Hepatocyte (in vitro differentiated cells): ENCODE measurements around the gene EPHA6. TPM values are rescaled to one million over a fixed set of nuclear protein-coding genes. Genes with fewer than 3 reads are reported as not detected.

Experiments used
- DNase-seq: peaks from one replicate; pipeline ENCODE4 v3.0.0-alpha.2; 2016; ENCODE audit warnings: low spot score
- H2AFZ ChIP-seq: fragments of 200-600 bp; sonication (generic); 2 replicates; pipeline ENCODE4 v1.6.0; 2016; ENCODE audit warnings: antibody characterized with exemption, mild to moderate bottlenecking
- H3K27ac ChIP-seq: fragments of 200-600 bp; sonication (generic); 2 replicates; pipeline ENCODE4 v1.5.1; 2016; ENCODE audit warnings: mild to moderate bottlenecking
- H3K27me3 ChIP-seq: fragments of 200-600 bp; sonication (generic); 2 replicates; pipeline ENCODE4 v1.6.1; 2016
- H3K36me3 ChIP-seq: fragments of 200-600 bp; sonication (generic); replicated peaks from 2 replicates; pipeline ENCODE4 v1.5.1; 2016; ENCODE audit warnings: low read depth; ENCODE audit not compliant: insufficient read depth
- H3K4me1 ChIP-seq: fragments of 200-600 bp; sonication (generic); 2 replicates; pipeline ENCODE4 v1.5.1; 2016; ENCODE audit warnings: mild to moderate bottlenecking, moderate library complexity; ENCODE audit not compliant: insufficient read depth
- H3K4me2 ChIP-seq: fragments of 200-600 bp; sonication (generic); 2 replicates; pipeline ENCODE4 v1.6.0; 2016
- H3K4me3 ChIP-seq: fragments of 200-600 bp; sonication (generic); 2 replicates; pipeline ENCODE4 v1.5.1; 2016; ENCODE audit warnings: mild to moderate bottlenecking
- H3K79me2 ChIP-seq: fragments of 200-600 bp; sonication (generic); 2 replicates; pipeline ENCODE4 v1.6.0; 2017; ENCODE audit warnings: mild to moderate bottlenecking
- H3K9me2 ChIP-seq: fragments of 200-600 bp; sonication (generic); replicated peaks from 2 replicates; pipeline ENCODE4 v1.6.0; 2017; ENCODE audit warnings: mild to moderate bottlenecking; ENCODE audit not compliant: insufficient read depth
- H3K9me3 ChIP-seq: fragments of 200-600 bp; sonication (generic); 2 replicates; pipeline ENCODE4 v1.5.1; 2016; ENCODE audit warnings: low read depth, mild to moderate bottlenecking
- H4K20me1 ChIP-seq: fragments of 200-600 bp; sonication (generic); 2 replicates; pipeline ENCODE4 v1.6.0; 2016; ENCODE audit warnings: mild to moderate bottlenecking; ENCODE audit not compliant: insufficient read depth, poor library complexity, severe bottlenecking
- CTCF ChIP-seq: fragments of 200-600 bp; sonication (generic); IDR thresholded peaks from 2 replicates; pipeline ENCODE4 v1.5.1; 2016; ENCODE audit warnings: antibody characterized with exemption, mild to moderate bottlenecking; ENCODE audit not compliant: poor library complexity
- EZH2 ChIP-seq: fragments of 200-600 bp; sonication (generic); IDR thresholded peaks from 2 replicates; pipeline ENCODE4 v1.6.1; 2016; ENCODE audit warnings: antibody characterized with exemption, mild to moderate bottlenecking, borderline replicate concordance
- EZH2phosphoT487 ChIP-seq: fragments of 200-600 bp; sonication (generic); IDR thresholded peaks from one replicate; pipeline ENCODE4 v1.6.1; 2018; ENCODE audit warnings: antibody characterized with exemption, mild to moderate bottlenecking, low read depth, moderate library complexity; ENCODE audit not compliant: unreplicated experiment, severe bottlenecking
- WGBS: methylation state at CpG from one replicate; pipeline ENCODE4 v1.1.6; 2016; ENCODE audit warnings: low lambda C conversion rate; ENCODE audit errors: missing lambda C conversion rate; 5-methylcytosine and 5-hydroxymethylcytosine counted together
- polyA plus RNA-seq: library from polyadenylated mRNA; unstranded; fragments of >200 nt; fragmentation: Nextera tagmentation; extraction: Ambion mirVana; gene quantifications from 2 replicates; pipeline ENCODE4 v1.2.1, GENCODE V29; 2016
- total RNA-seq: library from RNA; depleted of rRNA; stranded (reverse); fragments of >200 nt; gene quantifications from 2 replicates; pipeline ENCODE4 v1.2.3, GENCODE V29; 2014

EPHA6 gene
- total and polyA plus RNA-seq, 2 experiments from 2014 or later: 3.4 to 16.7 TPM

GRCh38 chr3:97662762-97663161 lies 848.4 kb downstream of the EPHA6 start:
- H3K9me2 ChIP-seq: no peaks in the 10 kb centered on the region
- H3K4me2 ChIP-seq: no peak overlapping the region
- H3K27me3 ChIP-seq: no peaks in the 10 kb centered on the region
- no peaks in the 10 kb centered on the region for H4K20me1 ChIP-seq
- H3K4me1 ChIP-seq: no peaks in the 10 kb centered on the region
- DNase-seq: no peak
- TF ChIP-seq CTCF (no peak), EZH2 (no peak), EZH2phosphoT487 (no peak)
- no peak overlapping the region for H3K4me3 ChIP-seq
- no peaks in the 10 kb centered on the region for H3K9me3 ChIP-seq
- H3K36me3 ChIP-seq: no peaks in the 10 kb centered on the region
- no peak overlapping the region for H3K27ac ChIP-seq
- H3K79me2 ChIP-seq: no peaks in the 10 kb centered on the region
- WGBS: 62% methylated on average over 3 of the region's 3 CpGs
- no peak overlapping the region for H2AFZ ChIP-seq

- WGBS: 86% methylated on average over 5 of the region's 5 CpGs
- H2AFZ ChIP-seq: no peak overlapping the region
- H4K20me1 ChIP-seq: no peaks in the 10 kb centered on the region
- no peaks in the 10 kb centered on the region for H3K79me2 ChIP-seq
- no peak overlapping the region for H3K4me3 ChIP-seq
- no peak for TF ChIP-seq EZH2
- no peak for TF ChIP-seq EZH2phosphoT487
- no peak for TF ChIP-seq CTCF
- H3K9me3 ChIP-seq: no peaks in the 10 kb centered on the region
- no peaks in the 10 kb centered on the region for H3K27me3 ChIP-seq
- H3K27ac ChIP-seq: no peak overlapping the region
- no peaks in the 10 kb centered on the region for H3K9me2 ChIP-seq
- no peak for DNase-seq
- H3K36me3 ChIP-seq: no peaks in the 10 kb centered on the region
- no peak overlapping the region for H3K4me2 ChIP-seq
- H3K4me1 ChIP-seq: no peaks in the 10 kb centered on the region
Measured at GRCh38 chr3:97665896-97666295, 851.5 kb downstream of the EPHA6 start.

GRCh38 chr3:97670952-97671351 lies 856.6 kb downstream of the EPHA6 start:
- WGBS: 91% methylated on average over 4 of the region's 4 CpGs
- no peaks in the 10 kb centered on the region for H3K9me3 ChIP-seq
- no peak overlapping the region for H3K4me3 ChIP-seq
- no peak overlapping the region for H2AFZ ChIP-seq
- H3K27me3 ChIP-seq: no peaks in the 10 kb centered on the region
- TF ChIP-seq CTCF: no peak
- TF ChIP-seq EZH2phosphoT487: no peak
- no peak for TF ChIP-seq EZH2
- no peaks in the 10 kb centered on the region for H3K4me1 ChIP-seq
- no peak for DNase-seq
- no peaks in the 10 kb centered on the region for H3K79me2 ChIP-seq
- H3K27ac ChIP-seq: no peak overlapping the region
- H3K36me3 ChIP-seq: no peaks in the 10 kb centered on the region
- H3K9me2 ChIP-seq: no peaks in the 10 kb centered on the region
- H3K4me2 ChIP-seq: no peak overlapping the region
- H4K20me1 ChIP-seq: no peaks in the 10 kb centered on the region

- Histone ChIP-seq H3K9me3 (no peaks in the 10 kb centered on the region), H3K79me2 (no peaks in the 10 kb centered on the region), H2AFZ (no peak overlapping the region), H4K20me1 (no peaks in the 10 kb centered on the region), H3K4me2 (no peak overlapping the region), H3K9me2 (no peaks in the 10 kb centered on the region), H3K27ac (no peak overlapping the region), H3K27me3 (no peaks in the 10 kb centered on the region), H3K36me3 (no peaks in the 10 kb centered on the region), H3K4me3 (no peak overlapping the region), H3K4me1 (no peaks in the 10 kb centered on the region)
- TF ChIP-seq EZH2 (no peak), CTCF (no peak), EZH2phosphoT487 (no peak)
- no peak for DNase-seq
- WGBS: 93% methylated on average over 3 of the region's 3 CpGs
Measured at GRCh38 chr3:97673357-97673997, 859.1 kb downstream of the EPHA6 start.
